PC-9 (cell line): ENCODE results near the gene SDK1. TPM values are rescaled to one million over a fixed set of nuclear protein-coding genes. Genes with fewer than 3 reads are reported as not detected.

Experiments used
- BruUV-seq: library from RNA; stranded (reverse); fragments of 400-500 nt; replicated peaks from 2 replicates; lab custom pipeline; 2021; lab: Mats Ljungman, UMichigan
- CTCF ChIA-PET: fragments of 300-600 bp; sonication (Branson Sonifier 250); formaldehyde crosslinking; loops from one replicate; lab custom pipeline; 2022; ENCODE audit warnings: antibody characterized with exemption; lab: Charles Lee
- POLR2A ChIA-PET: fragments of 300-600 bp; sonication (Branson Sonifier 250); formaldehyde crosslinking; loops from one replicate; lab custom pipeline; 2022; ENCODE audit warnings: antibody characterized with exemption; ENCODE audit not compliant: unreplicated experiment; lab: Charles Lee
- DNase-seq, 2 experiments: peaks; one replicate each; pipeline versions ENCODE4 v3.0.0 to v3.0.0-alpha.2; 2015 to 2022; ENCODE audit warnings: mixed read lengths in 1 of 2
- H2AFZ ChIP-seq: fragments of 200-600 bp; sonication (generic); 2 replicates; pipeline ENCODE4 v1.8.1; 2017; ENCODE audit warnings: antibody characterized with exemption
- H3F3A ChIP-seq: fragments of 200-600 bp; sonication (generic); 2 replicates; pipeline ENCODE4 v1.8.1; 2017; ENCODE audit warnings: antibody characterized with exemption, mild to moderate bottlenecking, low read depth; ENCODE audit not compliant: insufficient read depth
- H3K27ac ChIP-seq: fragments of 200-600 bp; sonication (generic); 2 replicates; pipeline ENCODE4 v1.6.1; 2016; ENCODE audit warnings: mixed run types
- H3K27me3 ChIP-seq: fragments of 200-600 bp; sonication (generic); 2 replicates; pipeline ENCODE4 v1.6.1; 2016; ENCODE audit warnings: low read depth, mixed run types; ENCODE audit not compliant: insufficient read depth
- H3K36me3 ChIP-seq: fragments of 200-600 bp; sonication (generic); 2 replicates; pipeline ENCODE4 v1.6.1; 2016; ENCODE audit warnings: low read depth, mixed run types
- H3K4me1 ChIP-seq: fragments of 200-600 bp; sonication (generic); replicated peaks from 2 replicates; pipeline ENCODE4 v1.6.1; 2016; ENCODE audit warnings: mixed run types; ENCODE audit not compliant: insufficient read depth
- H3K4me2 ChIP-seq: fragments of 200-600 bp; sonication (generic); 2 replicates; pipeline ENCODE4 v1.6.1; 2017; ENCODE audit warnings: mixed run types
- H3K4me3 ChIP-seq: fragments of 200-600 bp; sonication (generic); 2 replicates; pipeline ENCODE4 v1.6.1; 2016; ENCODE audit warnings: mixed run types
- H3K79me2 ChIP-seq: fragments of 200-600 bp; sonication (generic); 2 replicates; pipeline ENCODE4 v1.6.1; 2017; ENCODE audit warnings: low read depth, mixed run types
- H3K9me2 ChIP-seq: fragments of 200-600 bp; sonication (generic); 2 replicates; pipeline ENCODE4 v1.8.1; 2017; ENCODE audit warnings: mild to moderate bottlenecking; ENCODE audit not compliant: insufficient read depth
- H3K9me3 ChIP-seq: fragments of 200-600 bp; sonication (generic); 2 replicates; pipeline ENCODE4 v1.8.1; 2016; ENCODE audit warnings: low read depth; ENCODE audit not compliant: insufficient read depth
- H4K20me1 ChIP-seq: fragments of 200-600 bp; sonication (generic); 2 replicates; pipeline ENCODE4 v1.8.1; 2017; ENCODE audit not compliant: insufficient read depth
- CTCF ChIP-seq: fragments of 200-600 bp; sonication (generic); conservative IDR thresholded peaks from 2 replicates; pipeline ENCODE4 v1.6.1; 2017; ENCODE audit warnings: mixed run types, antibody characterized with exemption, mild to moderate bottlenecking, moderate library complexity
- EZH2 ChIP-seq: fragments of 200-600 bp; sonication (generic); IDR thresholded peaks from 2 replicates; pipeline ENCODE4 v1.8.0; 2017; ENCODE audit warnings: antibody characterized with exemption, low read depth
- intact Hi-C: fragments of 100-400 bp; cut with micrococcal nuclease; formaldehyde crosslinking; loops from one replicate; pipeline ENCODE4 v1.10.0; 2022; ENCODE audit not compliant: unreplicated experiment
- total RNA-seq: library from RNA; stranded (reverse); gene quantifications from 2 replicates; pipeline ENCODE4 v1.2.3, GENCODE V29; 2021

Gene SDK1
- total RNA-seq, 1 experiment from 2014 or later: not detected

- CTCF ChIA-PET: no interaction called here
- no peak overlapping the region for H3K4me3 ChIP-seq
- POLR2A ChIA-PET: no interaction called here
- H3F3A ChIP-seq: no peaks in the 10 kb centered on the region
- H3K27ac ChIP-seq: no peak overlapping the region
- no peaks in the 10 kb centered on the region for H4K20me1 ChIP-seq
- H3K27me3 ChIP-seq: peaks cover 69% of the 10 kb centered on the region
- BruUV-seq: no TSS peak
- no peak overlapping the region for H3K4me2 ChIP-seq
- H3K9me2 ChIP-seq: no peaks in the 10 kb centered on the region
- no peaks in the 10 kb centered on the region for H3K79me2 ChIP-seq
- H3K9me3 ChIP-seq: no peaks in the 10 kb centered on the region
- no peaks in the 10 kb centered on the region for H3K36me3 ChIP-seq
- intact Hi-C loops: no loop called here
- no peak overlapping the region for H2AFZ ChIP-seq
- TF ChIP-seq EZH2: no peak
- no peak for TF ChIP-seq CTCF
- H3K4me1 ChIP-seq: no peaks in the 10 kb centered on the region
- DNase-seq: no peak
These were observed 579.4 kb downstream of the SDK1 start for GRCh38 chr7:3880228-3880987.

GRCh38 chr7:3882782-3883181 lies 581.7 kb downstream of the SDK1 start:
- H3K27me3 ChIP-seq: peaks cover 92% of the 10 kb centered on the region
- no peak for DNase-seq
- H2AFZ ChIP-seq: no peak overlapping the region
- H3K4me1 ChIP-seq: no peaks in the 10 kb centered on the region
- no peaks in the 10 kb centered on the region for H3K9me3 ChIP-seq
- no peaks in the 10 kb centered on the region for H3K36me3 ChIP-seq
- ChIA-PET POLR2A (no interaction called here), CTCF (no interaction called here)
- H3K4me3 ChIP-seq: no peak overlapping the region
- H3K4me2 ChIP-seq: no peak overlapping the region
- intact Hi-C loops: no loop called here
- no peaks in the 10 kb centered on the region for H3K9me2 ChIP-seq
- no peak overlapping the region for H3K27ac ChIP-seq
- BruUV-seq: no TSS peak
- no peaks in the 10 kb centered on the region for H3F3A ChIP-seq
- TF ChIP-seq EZH2: no peak
- no peaks in the 10 kb centered on the region for H4K20me1 ChIP-seq
- H3K79me2 ChIP-seq: no peaks in the 10 kb centered on the region

- H3K4me3 ChIP-seq: no peak overlapping the region
- H3K9me3 ChIP-seq: no peaks in the 10 kb centered on the region
- CTCF ChIA-PET: no interaction called here
- H2AFZ ChIP-seq: no peak overlapping the region
- BruUV-seq: no TSS peak
- intact Hi-C loops: no loop called here
- no peak overlapping the region for H3K4me2 ChIP-seq
- no peaks in the 10 kb centered on the region for H3F3A ChIP-seq
- peaks cover 98% of the 10 kb centered on the region for H3K27me3 ChIP-seq
- H3K4me1 ChIP-seq: no peaks in the 10 kb centered on the region
- POLR2A ChIA-PET: no interaction called here
- DNase-seq: no peak
- TF ChIP-seq CTCF (no peak), EZH2 (no peak)
- H3K36me3 ChIP-seq: no peaks in the 10 kb centered on the region
- H3K27ac ChIP-seq: no peak overlapping the region
- H3K79me2 ChIP-seq: no peaks in the 10 kb centered on the region
- no peaks in the 10 kb centered on the region for H4K20me1 ChIP-seq
- H3K9me2 ChIP-seq: no peaks in the 10 kb centered on the region
These were observed 583.5 kb downstream of the SDK1 start for GRCh38 chr7:3884543-3884942.
